Measurements from ENCODE around the gene ST3GAL3. TPM values are rescaled to one million over a fixed set of nuclear protein-coding genes. Genes with fewer than 3 reads are reported as not detected.

Gene ST3GAL3
- total and polyA plus RNA-seq, 2 of the 13 experiments (the other 11 are each of a cell fraction or from before 2014, with no cell fraction given): 5.1 to 8.1 TPM

DNA sequence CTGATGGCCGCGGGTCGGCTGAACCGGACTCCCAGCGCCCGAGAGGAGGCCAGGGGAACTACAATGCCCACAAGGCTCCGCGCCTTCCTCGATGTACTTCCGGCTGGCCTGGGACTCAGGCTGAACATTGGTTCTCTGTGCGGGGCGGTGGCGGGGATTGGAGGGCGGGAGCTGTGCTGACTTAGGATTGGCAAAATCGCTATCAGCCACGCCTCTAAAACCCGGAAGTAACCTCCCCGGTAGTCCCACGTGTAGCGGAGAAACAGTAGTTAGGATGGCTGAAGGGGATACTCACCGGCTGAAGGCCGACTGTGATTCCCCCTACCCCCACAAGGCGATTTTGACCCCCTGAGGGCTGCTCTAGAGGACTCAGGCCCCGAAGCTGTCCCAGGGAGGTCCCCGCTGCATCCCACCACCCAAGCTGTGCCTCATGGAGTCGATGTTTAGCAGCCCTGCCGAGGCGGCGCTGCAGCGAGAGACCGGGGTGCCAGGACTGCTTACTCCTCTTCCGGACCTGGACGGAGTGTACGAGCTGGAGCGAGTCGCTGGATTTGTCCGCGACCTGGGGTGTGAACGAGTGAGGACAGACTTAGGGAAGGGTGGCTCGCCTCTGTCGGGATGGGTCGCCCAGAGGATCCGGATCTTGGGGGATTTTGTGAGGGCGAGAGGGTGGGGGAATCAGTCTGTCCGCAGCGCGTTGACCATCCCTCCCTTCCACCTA lies 262.6 kb downstream of the ST3GAL3 start, which contains the start of gene DPH2 (continued):
- TF ChIP-seq ZNF337 (CRISPR knock-in tag; IDR thresholded peaks at IDR 0.05; ENCODE audit: borderline replicate concordance, low read depth): no peak
- TF ChIP-seq ERF (CRISPR knock-in tag; IDR thresholded peaks at IDR 0.05): peak; percentile 19; the same call in 1 of the 2 replicates
- no peak for TF ChIP-seq MEIS2 (CRISPR knock-in tag; IDR thresholded peaks at IDR 0.05)
- no peak for TF ChIP-seq ZFP41 (CRISPR knock-in tag; IDR thresholded peaks at IDR 0.05; ENCODE audit: borderline replicate concordance)
- TF ChIP-seq SAP130 (CRISPR knock-in tag; IDR thresholded peaks at IDR 0.05; ENCODE audit: low read depth): peak; percentile 100
- TF ChIP-seq ZNF230 (CRISPR knock-in tag; IDR thresholded peaks at IDR 0.05): no peak
- no peak for TF ChIP-seq ZNF788 (CRISPR knock-in tag; IDR thresholded peaks at IDR 0.05; ENCODE audit: borderline replicate concordance)
- TF ChIP-seq, protein P1, sequence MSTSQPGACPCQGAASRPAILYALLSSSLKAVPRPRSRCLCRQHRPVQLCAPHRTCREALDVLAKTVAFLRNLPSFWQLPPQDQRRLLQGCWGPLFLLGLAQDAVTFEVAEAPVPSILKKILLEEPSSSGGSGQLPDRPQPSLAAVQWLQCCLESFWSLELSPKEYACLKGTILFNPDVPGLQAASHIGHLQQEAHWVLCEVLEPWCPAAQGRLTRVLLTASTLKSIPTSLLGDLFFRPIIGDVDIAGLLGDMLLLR (CRISPR knock-in tag; IDR thresholded peaks at IDR 0.05): peak; percentile 81; the same call in 1 of the 2 replicates
- no peak for TF ChIP-seq MED1 (CRISPR knock-in tag; IDR thresholded peaks at IDR 0.05)
- no peak for TF ChIP-seq YEATS2 (CRISPR knock-in tag; IDR thresholded peaks at IDR 0.05; ENCODE audit: borderline replicate concordance)
- TF ChIP-seq AGO2 (optimal IDR thresholded peaks at IDR 0.05; ENCODE audit: low read depth, low read length): peak; percentile 59
- TF ChIP-seq FOSL2 (CRISPR knock-in tag; IDR thresholded peaks at IDR 0.05): 0 out of 2 replicates have a peak, but pooled peaks have one; percentile 18
- no peak for TF ChIP-seq ZNF136 (CRISPR knock-in tag; IDR thresholded peaks at IDR 0.05; ENCODE audit: low read depth)
- no peak for TF ChIP-seq FOXA3 (CRISPR knock-in tag; IDR thresholded peaks at IDR 0.05)
- TF ChIP-seq ZNF552 (CRISPR knock-in tag; IDR thresholded peaks at IDR 0.05; ENCODE audit: borderline replicate concordance): no peak
- TF ChIP-seq, protein P2, sequence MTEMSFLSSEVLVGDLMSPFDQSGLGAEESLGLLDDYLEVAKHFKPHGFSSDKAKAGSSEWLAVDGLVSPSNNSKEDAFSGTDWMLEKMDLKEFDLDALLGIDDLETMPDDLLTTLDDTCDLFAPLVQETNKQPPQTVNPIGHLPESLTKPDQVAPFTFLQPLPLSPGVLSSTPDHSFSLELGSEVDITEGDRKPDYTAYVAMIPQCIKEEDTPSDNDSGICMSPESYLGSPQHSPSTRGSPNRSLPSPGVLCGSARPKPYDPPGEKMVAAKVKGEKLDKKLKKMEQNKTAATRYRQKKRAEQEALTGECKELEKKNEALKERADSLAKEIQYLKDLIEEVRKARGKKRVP (CRISPR knock-in tag; IDR thresholded peaks at IDR 0.05): no peak
- no peak for TF ChIP-seq CENPX (CRISPR knock-in tag; IDR thresholded peaks at IDR 0.05)
- TF ChIP-seq, protein P3, sequence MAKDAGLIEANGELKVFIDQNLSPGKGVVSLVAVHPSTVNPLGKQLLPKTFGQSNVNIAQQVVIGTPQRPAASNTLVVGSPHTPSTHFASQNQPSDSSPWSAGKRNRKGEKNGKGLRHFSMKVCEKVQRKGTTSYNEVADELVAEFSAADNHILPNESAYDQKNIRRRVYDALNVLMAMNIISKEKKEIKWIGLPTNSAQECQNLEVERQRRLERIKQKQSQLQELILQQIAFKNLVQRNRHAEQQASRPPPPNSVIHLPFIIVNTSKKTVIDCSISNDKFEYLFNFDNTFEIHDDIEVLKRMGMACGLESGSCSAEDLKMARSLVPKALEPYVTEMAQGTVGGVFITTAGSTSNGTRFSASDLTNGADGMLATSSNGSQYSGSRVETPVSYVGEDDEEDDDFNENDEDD (CRISPR knock-in tag; IDR thresholded peaks at IDR 0.05; ENCODE audit: borderline replicate concordance): peak; percentile 21; the same call in 1 of the 2 replicates
- no peak for TF ChIP-seq GATA4 (IDR thresholded peaks at IDR 0.05; ENCODE audit: borderline replicate concordance, low read depth)
- peak; percentile 99 for TF ChIP-seq MXI1 (IDR thresholded peaks at IDR 0.05; ENCODE audit: borderline replicate concordance, low read depth, low read length)
- no peak for TF ChIP-seq ZFP37 (CRISPR knock-in tag; IDR thresholded peaks at IDR 0.05; ENCODE audit: borderline replicate concordance)
- TF ChIP-seq GLMP (CRISPR knock-in tag; IDR thresholded peaks at IDR 0.05; ENCODE audit: borderline replicate concordance): no peak
- TF ChIP-seq ZBTB42 (CRISPR knock-in tag; IDR thresholded peaks at IDR 0.05): no peak
- TF ChIP-seq ZNF567 (CRISPR knock-in tag; IDR thresholded peaks at IDR 0.05; ENCODE audit: borderline replicate concordance): no peak
- TF ChIP-seq MTA1 (CRISPR knock-in tag; IDR thresholded peaks at IDR 0.05; ENCODE audit: borderline replicate concordance): no peak
- TF ChIP-seq ZNF652 (CRISPR knock-in tag; IDR thresholded peaks at IDR 0.05; ENCODE audit: borderline replicate concordance, low read depth): no peak
- peak; percentile 99 for TF ChIP-seq SIN3A (IDR thresholded peaks at IDR 0.05; ENCODE audit: borderline replicate concordance, low read depth, low read length)
- TF ChIP-seq SALL2 (CRISPR knock-in tag; IDR thresholded peaks at IDR 0.05): 0 out of 2 replicates have a peak, but pooled peaks have one; percentile 24

Data from HepG2 (cell line).